Measurements from ENCODE around the gene TTL.
"Not testable (repeated sequence)": the region's sequence is repeated elsewhere in the genome, so short reads cannot be mapped to it uniquely, and the experiment has no call there.

The TTL gene

DNA sequence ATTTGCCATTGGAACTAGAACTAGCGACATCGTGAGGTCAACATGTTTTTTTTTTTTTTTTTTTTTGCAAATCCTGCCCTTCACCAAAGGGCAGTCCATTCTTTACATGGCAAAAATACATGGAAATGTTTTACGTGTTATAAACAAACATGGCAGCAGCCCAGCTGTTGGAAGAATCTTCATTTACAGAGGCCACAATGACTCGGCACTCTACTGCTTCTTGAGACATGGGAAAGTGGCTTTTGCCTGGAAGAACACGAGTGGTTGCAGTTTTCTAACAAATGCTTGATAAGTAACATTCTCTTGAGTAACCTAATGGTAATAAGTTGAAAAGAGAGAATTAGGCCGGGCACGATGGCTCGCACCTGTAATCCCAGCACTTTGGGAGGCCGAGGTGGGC lies 37.5 kb downstream of the TTL start:
- no peak for DNase-seq (ENCODE audit: low read depth in 4 of 4, low spot score in 1 of 4)

DNA sequence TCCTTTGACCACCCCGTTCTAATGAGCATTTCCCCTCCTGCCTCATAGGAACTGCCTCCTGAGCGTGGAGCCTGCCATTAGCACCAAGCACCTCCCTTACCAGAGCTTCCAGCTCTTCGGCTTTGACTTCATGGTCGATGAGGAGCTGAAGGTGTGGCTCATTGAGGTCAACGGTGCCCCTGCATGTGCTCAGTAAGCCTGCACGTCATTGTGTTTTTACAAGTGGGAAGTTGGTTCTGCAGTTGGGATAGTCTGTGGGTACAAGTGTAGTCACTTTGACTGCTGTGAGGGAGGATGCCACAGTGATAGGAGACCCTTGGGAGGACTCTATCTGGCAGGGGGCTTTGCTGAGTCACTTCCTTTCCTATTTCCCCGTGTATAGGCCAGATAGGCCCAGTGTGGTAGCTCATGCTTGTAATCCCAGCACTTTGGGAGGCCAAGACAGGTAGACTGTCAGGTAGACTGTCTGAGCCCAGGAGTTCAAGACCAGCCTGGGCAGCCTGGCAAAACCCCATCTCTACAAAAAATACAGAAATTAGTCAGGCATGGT lies 38.4 kb downstream of the TTL start:
- no peak for DNase-seq (ENCODE audit: low read depth in 4 of 4, low spot score in 1 of 4)

DNA sequence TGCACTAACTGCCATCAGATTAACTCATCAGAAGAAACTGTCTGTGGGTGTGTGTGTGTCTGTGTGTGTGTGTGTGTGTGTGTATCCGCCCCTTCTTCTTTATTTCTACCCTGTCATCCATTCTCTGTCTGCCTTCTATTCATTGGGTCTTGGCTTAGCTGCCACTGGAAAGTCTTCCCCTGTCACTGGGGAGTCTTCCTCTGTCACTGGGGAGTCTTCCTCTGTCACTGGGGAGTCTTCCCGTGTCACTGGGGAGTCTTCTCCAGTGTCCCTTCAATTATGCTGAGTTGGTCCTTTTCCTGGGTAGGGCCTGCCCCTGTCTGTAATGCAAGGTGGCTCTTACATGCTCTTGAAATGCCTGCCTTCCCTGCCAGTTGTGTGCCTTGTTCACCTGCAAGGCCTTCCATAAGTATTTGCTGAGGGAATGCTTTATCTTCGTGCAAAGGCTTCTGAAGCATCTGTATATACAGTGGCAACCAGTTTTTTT lies 41.4 kb downstream of the TTL start:
- no peak for DNase-seq (ENCODE audit: low read depth in 4 of 4, low spot score in 1 of 4)

- not testable (repeated sequence) for DNase-seq (ENCODE audit: low read depth in 4 of 4, low spot score in 1 of 4)
These were observed 42.3 kb downstream of the TTL start for GRCh38 chr2:112524276-112524675.

GRCh38 chr2:112528541-112528940 lies 46.6 kb downstream of the TTL start:
- DNase-seq (ENCODE audit: low read depth in 4 of 4, low spot score in 1 of 4): no peak

GRCh38 chr2:112529757-112530156 lies 47.8 kb downstream of the TTL start:
- DNase-seq (ENCODE audit: low read depth in 4 of 4, low spot score in 1 of 4): no peak

DNA sequence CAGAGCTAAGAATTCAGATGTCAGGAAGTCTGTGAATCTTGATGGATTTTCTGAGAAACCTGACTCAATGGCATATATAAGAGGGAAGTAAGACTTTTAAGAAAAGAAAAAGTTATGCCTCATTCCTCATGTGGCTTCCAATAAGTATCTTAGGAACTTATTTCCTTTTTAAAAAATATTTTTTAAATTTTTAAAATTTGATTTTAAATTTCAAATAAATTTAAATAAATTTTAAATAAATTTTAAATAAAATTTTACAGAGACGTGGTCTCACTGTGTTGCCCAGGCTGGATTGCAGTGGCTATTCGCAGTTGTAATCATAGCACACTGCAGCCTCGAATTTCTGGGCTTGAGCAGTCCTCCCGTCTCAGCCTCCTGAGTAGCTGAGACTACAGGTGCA lies 48.8 kb downstream of the TTL start:
- no peak for DNase-seq (ENCODE audit: low read depth in 4 of 4, low spot score in 1 of 4)

- DNase-seq (ENCODE audit: low read depth in 4 of 4, low spot score in 1 of 4): no peak
These were observed 52.9 kb downstream of the TTL start for GRCh38 chr2:112534826-112535225.

DNA sequence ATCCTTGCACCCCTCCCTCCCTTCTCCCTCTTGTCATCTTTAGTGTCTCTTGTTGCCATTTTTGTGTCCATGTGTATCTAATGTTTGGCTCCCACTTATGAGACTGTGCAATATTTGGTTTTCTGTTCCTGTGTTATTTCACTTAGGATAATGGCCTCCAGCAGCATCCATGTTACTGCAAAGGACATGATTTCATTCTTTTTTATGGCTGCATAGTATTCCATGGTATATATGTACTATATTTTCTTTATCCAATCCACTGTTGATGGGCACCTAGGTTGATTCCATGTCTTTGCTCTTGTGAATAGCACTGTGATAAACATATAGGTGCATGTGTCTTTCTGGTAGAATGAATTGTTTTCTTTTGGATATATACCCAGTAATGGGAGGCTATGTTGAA lies 54.7 kb downstream of the TTL start:
- not testable (repeated sequence) for DNase-seq (ENCODE audit: low read depth in 4 of 4, low spot score in 1 of 4)

DNA sequence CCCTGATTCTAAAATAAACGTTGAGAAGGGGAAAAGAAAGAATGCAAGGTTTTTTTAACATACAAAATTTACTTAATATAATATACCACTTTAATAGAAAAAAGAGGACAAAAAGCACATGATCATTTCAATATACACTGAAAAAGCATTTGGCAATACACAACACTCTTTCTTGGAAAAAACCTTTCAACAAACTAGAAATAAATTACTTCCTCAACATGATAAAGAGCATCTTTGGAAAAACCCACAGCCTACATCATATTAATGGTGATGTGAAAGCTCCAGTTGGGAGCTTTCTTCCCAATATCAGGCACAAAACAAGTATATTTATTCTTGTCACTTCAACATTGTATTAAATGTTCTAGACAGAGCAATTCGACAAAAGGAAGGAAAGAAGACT lies 57.4 kb downstream of the TTL start:
- DNase-seq (ENCODE audit: low read depth in 4 of 4, low spot score in 1 of 4): no peak

DNA sequence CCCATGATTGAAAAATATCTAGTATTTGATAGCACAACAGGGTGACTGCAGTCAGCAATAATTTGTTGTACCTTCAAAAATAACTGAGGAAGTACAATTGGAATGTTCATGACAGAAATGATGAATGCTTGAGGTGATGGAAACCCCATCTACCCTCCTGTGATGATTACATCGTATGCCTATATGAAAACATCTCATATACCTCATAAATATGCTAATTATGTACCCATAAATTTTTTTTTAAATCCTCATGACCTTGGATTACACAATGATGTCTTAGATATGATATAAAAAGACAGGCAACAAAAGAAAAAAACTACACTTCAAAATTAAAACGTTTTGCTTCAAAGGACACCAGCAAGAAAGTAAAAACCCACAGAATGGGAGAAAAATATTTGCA lies 59.0 kb downstream of the TTL start:
- DNase-seq (ENCODE audit: low read depth in 4 of 4, low spot score in 1 of 4): no peak

DNA sequence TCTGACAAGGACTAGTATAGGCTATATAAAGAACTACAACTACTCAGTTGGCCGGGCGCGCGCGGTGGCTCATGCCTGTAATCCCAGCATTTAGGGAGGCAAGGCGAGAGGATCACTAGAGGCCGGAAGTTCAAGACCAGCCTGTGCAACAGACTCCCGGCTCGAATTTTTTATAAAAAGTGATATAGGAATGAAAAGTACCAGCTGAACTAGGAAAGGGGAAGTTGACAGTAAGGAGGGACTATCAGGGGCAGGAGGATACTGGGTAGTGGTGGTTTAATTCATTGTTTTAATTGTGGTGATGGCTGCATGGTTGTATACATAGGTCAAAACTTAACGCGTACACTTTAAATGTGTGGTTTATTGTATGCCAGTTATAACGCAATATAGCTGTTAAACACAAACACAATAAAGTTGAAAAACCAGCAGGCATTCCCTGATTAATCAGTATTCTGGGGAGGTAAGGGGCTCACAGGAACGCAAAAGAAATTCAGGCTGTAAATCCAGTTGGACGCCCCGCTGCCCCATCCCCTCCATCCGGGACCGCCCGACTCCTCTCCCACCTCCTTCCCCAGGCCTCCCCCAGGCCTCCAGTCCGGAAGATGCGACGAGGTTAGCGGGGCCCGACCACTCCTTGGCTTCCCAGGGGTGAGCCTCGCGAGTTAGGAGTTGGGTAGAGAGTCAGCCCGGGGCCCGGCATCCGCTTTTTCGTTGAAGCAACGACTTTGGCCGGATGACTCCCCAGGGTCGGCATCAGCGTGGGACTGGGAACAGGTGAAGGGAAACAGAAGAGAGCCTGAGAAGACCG lies 59.6 kb downstream of the TTL start:
- peak in 3 of 4 experiments; percentile 41 to 59 (median 53) for DNase-seq (ENCODE audit: low read depth in 4 of 4, low spot score in 1 of 4)

GRCh38 chr2:112542123-112542983 lies 60.4 kb downstream of the TTL start, which contains the start of gene POLR1B:
POLR1B (plus strand) TSS chr2:112542465; CDS start chr2:112542495, 30 bp downstream.
- peak; percentile 42 to 68 (median 54) for DNase-seq (ENCODE audit: low read depth in 4 of 4, low spot score in 1 of 4)

DNA sequence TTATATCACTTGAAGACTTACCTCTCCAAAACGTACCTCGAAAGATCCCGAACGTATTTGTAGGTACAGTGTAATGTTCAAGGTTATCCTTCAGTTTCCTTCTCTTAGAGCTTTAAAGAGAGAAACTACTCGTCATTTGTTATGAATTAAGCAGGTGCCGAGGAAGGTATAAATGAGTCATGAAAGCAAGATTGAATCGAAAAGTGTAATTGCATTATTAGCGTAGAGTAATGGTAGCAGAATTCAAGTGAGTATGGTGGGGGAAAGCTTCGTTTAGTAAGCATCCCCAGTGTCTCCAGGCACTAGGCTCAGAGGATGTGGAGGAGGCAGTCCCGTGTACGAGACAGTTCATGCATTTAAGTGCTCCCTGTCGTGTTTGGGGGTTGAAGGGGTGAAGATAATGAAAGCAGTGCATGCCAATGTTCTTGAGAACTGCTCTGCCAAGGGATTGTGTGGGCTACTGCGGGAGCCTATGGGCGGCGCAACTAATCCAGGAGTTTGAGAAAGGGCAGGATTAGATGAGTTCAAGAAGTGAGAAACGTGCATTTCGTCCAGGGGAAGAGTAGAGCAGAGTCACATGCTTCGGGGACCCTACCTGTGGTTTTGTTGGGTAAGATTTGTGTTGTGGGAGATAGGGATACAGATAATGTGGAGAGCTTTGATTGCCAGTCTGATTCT lies 61.2 kb downstream of the TTL start:
- DNase-seq (ENCODE audit: low read depth in 4 of 4, low spot score in 1 of 4): no peak

- no peak for DNase-seq (ENCODE audit: low read depth in 4 of 4, low spot score in 1 of 4)
These were observed 65.4 kb downstream of the TTL start for GRCh38 chr2:112547333-112547732.

- DNase-seq (ENCODE audit: low read depth in 4 of 4, low spot score in 1 of 4): no peak
These were observed 67.0 kb downstream of the TTL start for GRCh38 chr2:112548980-112549379.

DNA sequence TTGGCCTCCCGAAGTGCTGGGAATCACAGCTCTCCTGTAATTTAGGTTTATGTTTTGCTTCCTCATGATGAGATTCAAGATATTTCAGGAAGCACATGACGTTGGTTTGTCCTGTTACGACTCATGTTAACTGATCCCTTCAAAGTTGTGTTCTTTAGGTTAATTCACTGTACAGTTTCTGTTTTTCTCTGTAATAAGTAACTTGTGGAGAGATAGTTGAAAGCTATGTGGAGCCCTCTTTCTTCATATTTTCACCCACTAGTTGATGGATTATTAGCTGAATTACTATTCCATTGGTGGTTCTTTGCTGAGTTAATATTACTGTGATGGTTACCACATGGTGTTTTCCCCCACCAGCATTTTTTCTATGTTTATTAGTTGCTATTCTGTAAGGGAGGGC lies 84.1 kb downstream of the TTL start:
- DNase-seq (ENCODE audit: low read depth in 4 of 4, low spot score in 1 of 4): no peak

- not testable (repeated sequence) for DNase-seq (ENCODE audit: low read depth in 4 of 4, low spot score in 1 of 4)
These were observed 84.6 kb downstream of the TTL start for GRCh38 chr2:112566508-112566907.

- DNase-seq (ENCODE audit: low read depth in 4 of 4, low spot score in 1 of 4): no peak
These were observed 90.0 kb downstream of the TTL start for GRCh38 chr2:112572005-112572404.

DNA sequence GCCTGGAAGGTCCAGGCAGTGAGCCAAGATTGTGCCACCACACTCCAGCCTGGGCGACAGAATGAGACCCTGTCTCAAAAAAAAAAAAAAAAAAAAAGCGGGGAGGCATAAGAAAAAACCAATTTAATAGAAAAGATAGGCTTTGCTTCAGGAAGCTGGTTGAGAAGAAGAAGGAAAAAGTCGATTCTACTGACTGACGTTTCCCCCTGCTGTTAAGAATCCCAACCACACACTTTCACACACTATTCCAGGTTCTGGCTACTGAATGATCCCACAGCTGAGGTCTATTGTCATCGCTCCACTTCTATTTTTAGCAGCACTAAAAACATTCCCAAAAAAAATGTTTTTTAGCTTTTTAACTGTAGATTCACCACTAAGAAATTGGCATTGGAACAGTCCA lies 95.8 kb downstream of the TTL start:
- DNase-seq (ENCODE audit: low read depth in 4 of 4, low spot score in 1 of 4): no peak

- no peak for DNase-seq (ENCODE audit: low read depth in 4 of 4, low spot score in 1 of 4)
These were observed 97.3 kb downstream of the TTL start for GRCh38 chr2:112579241-112579640.

Data from stimulated activated CD4-positive, alpha-beta T cell treated with anti-CD3 and anti-CD28 coated beads, Interleukin-1b, Interleukin-23, amount 100 ng/mL, for 24 hours (primary cell).